Spleen (tissue), 11 donors: ENCODE data around the gene RASSF4. TPM values are rescaled to one million over a fixed set of nuclear protein-coding genes. Genes with fewer than 3 reads are reported as not detected.
A peak's percentile ranks its signal among the peaks of the same experiment; 100 is the strongest.

Source experiments
- DNase-seq: peaks from one replicate; pipeline ENCODE4 v3.0.0-alpha.2; 2020
- H3K27ac ChIP-seq, 8 donors: fragments of 200-600 bp; sonication (generic) in 7 of 8; 1 replicate in 4 of 8; 2 replicates in 4 of 8; pipeline versions ENCODE4 v1.5.0 to v1.8.0; 2016 to 2021; ENCODE audit warnings: inconsistent platforms in 4 of 8, mild to moderate bottlenecking in 4 of 8, moderate library complexity in 1 of 8
- H3K27me3 ChIP-seq, 7 donors: fragments of 200-600 bp; sonication (generic) in 6 of 7; replicated peaks in 1 of 7; 1 replicate in 4 of 7; 2 replicates in 3 of 7; pipeline versions ENCODE4 v1.5.0 to v1.8.0; 2016 to 2021; ENCODE audit warnings: inconsistent platforms in 3 of 7, mild to moderate bottlenecking in 1 of 7
- H3K36me3 ChIP-seq, 6 donors: fragments of 200-600 bp; sonication (generic) in 5 of 6; 1 replicate in 4 of 6; 2 replicates in 2 of 6; pipeline versions ENCODE4 v1.5.0 to v1.8.0; 2016 to 2021; ENCODE audit warnings: inconsistent platforms in 2 of 6
- H3K4me1 ChIP-seq, 6 donors: fragments of 200-600 bp; sonication (generic) in 5 of 6; 1 replicate in 3 of 6; 2 replicates in 3 of 6; pipeline versions ENCODE4 v1.5.0 to v1.8.0; 2016 to 2021; ENCODE audit warnings: inconsistent platforms in 3 of 6
- H3K4me3 ChIP-seq, 8 donors: fragments of 200-600 bp; sonication (generic) in 7 of 8; 1 replicate in 4 of 8; 2 replicates in 4 of 8; pipeline versions ENCODE4 v1.5.0 to v1.8.0; 2016 to 2021; ENCODE audit warnings: inconsistent platforms in 4 of 8, mild to moderate bottlenecking in 4 of 8, moderate library complexity in 2 of 8
- H3K9me3 ChIP-seq, 8 donors: fragments of 200-600 bp; sonication (generic) in 7 of 8; 1 replicate in 4 of 8; 2 replicates in 4 of 8; pipeline versions ENCODE4 v1.5.0 to v1.8.0; 2016 to 2021; ENCODE audit warnings: inconsistent platforms in 4 of 8
- CTCF ChIP-seq, 11 experiments: fragments of 200-600 bp in 7 of 11; fragments of 450-650 bp in 4 of 11; sonication (generic) in 4 of 11; IDR thresholded peaks in 8 of 11; conservative IDR thresholded peaks in 3 of 11; 1 replicate in 7 of 11; 2 replicates in 4 of 11; pipeline versions ENCODE4 v1.4.0 to v1.8.0; 2016 to 2021; ENCODE audit warnings: antibody characterized with exemption in 11 of 11, inconsistent platforms in 4 of 11, mild to moderate bottlenecking in 1 of 11
- POLR2A ChIP-seq, 3 donors: fragments of 450-650 bp; IDR thresholded peaks; one replicate each; pipeline ENCODE4 v1.5.1; 2017; ENCODE audit warnings: antibody characterized with exemption in 3 of 3, mild to moderate bottlenecking in 1 of 3
- POLR2AphosphoS5 ChIP-seq, 3 donors: sonication (generic); formaldehyde crosslinking; IDR thresholded peaks; one replicate each; pipeline ENCODE4 v1.5.1; 2017; ENCODE audit warnings: antibody characterized with exemption in 3 of 3
- WGBS, 5 donors: extraction: QIAGEN DNeasy Blood & Tissue Kit in 3 of 5; methylation state at CpG; one replicate each; pipeline versions ENCODE4 v1.1.5 to v1.1.7; 2013 to 2018; 5-methylcytosine and 5-hydroxymethylcytosine counted together
- intact Hi-C: fragments of 100-400 bp; cut with DNase I; formaldehyde crosslinking; loops from one replicate; pipeline ENCODE4 v1.15.0; 2023; ENCODE audit warnings: low total_unique reads
- polyA plus RNA-seq, 3 donors: library from polyadenylated mRNA; stranded (reverse); fragments of 200-250 nt; gene quantifications; one replicate each; pipeline ENCODE4 v1.2.1, GENCODE V29; 2013
- total RNA-seq, 7 donors: library from RNA; depleted of rRNA in 3 of 7; stranded (reverse); fragments of >200 nt in 3 of 7; fragmentation: NEBNext Ultra II Directional in 4 of 7; extraction: Animal tissue kit (Norgen Biotek cat#: 25700) in 4 of 7; gene quantifications; one replicate each; pipeline versions ENCODE4 v1.1.0 to v1.2.1, GENCODE V29; 2016 to 2021
- donor health status: healthy with polysubstance abuse.
- donor health status: DM: no; HTN: no; CAD: no; lungs with moderate emphysema.
- donor health status: DM: no; HTN: no; CAD: no.
- donor health status: Bipolar disorder and iron deficiency.
- donor health status: healthy.
- donor health status: DM: no; HTN: no; CAD: no.
- donor health status: DM: yes; HTN: yes; CAD: no.

Gene RASSF4
- total and polyA plus RNA-seq, 10 donors, result 36.7 to 96.2 (median 73.5) TPM

GRCh38 chr10:44925224-44925623 is 34.4 kb upstream of the RASSF4 start:
- H3K36me3 ChIP-seq, result no peaks in the 10 kb centered on the region
- no peak for DNase-seq
- no peak for TF ChIP-seq POLR2A (IDR thresholded peaks at IDR 0.05)
- TF ChIP-seq CTCF (IDR thresholded peaks at IDR 0.05 in 8 of 11, conservative IDR thresholded peaks at IDR 0.05 in 3 of 11), result no peak
- no peak for TF ChIP-seq POLR2AphosphoS5 (IDR thresholded peaks at IDR 0.05)
- H3K27ac ChIP-seq, result no peak overlapping the region
- intact Hi-C loops, result no loop called here
- no peaks in the 10 kb centered on the region for H3K4me1 ChIP-seq
- 49 to 65% (median 53%) methylated on average over 7 of the region's 7 CpGs for WGBS, 5 donors
- H3K27me3 ChIP-seq, result no peaks in the 10 kb centered on the region
- no peak overlapping the region for H3K4me3 ChIP-seq
- no peaks in the 10 kb centered on the region for H3K9me3 ChIP-seq

GRCh38 chr10:44925811-44926750 is 33.5 kb upstream of the RASSF4 start:
- H3K4me3 ChIP-seq, result no peak overlapping the region
- TF ChIP-seq POLR2A (IDR thresholded peaks at IDR 0.05) (no peak), POLR2AphosphoS5 (IDR thresholded peaks at IDR 0.05) (no peak), CTCF (IDR thresholded peaks at IDR 0.05 in 8 of 11, conservative IDR thresholded peaks at IDR 0.05 in 3 of 11) (no peak)
- H3K4me1 ChIP-seq, result no peaks in the 10 kb centered on the region
- 90 to 94% (median 91%) methylated on average over 11 to 16 of the region's 16 CpGs for WGBS, 5 donors
- intact Hi-C loops, result no loop called here
- no peak overlapping the region for H3K27ac ChIP-seq
- no peaks in the 10 kb centered on the region for H3K9me3 ChIP-seq
- H3K27me3 ChIP-seq, result no peaks in the 10 kb centered on the region
- no peaks in the 10 kb centered on the region for H3K36me3 ChIP-seq
- no peak for DNase-seq

- Histone ChIP-seq H3K4me3 (no peak overlapping the region), H3K27ac (no peak overlapping the region), H3K4me1 (no peaks in the 10 kb centered on the region), H3K27me3 (no peaks in the 10 kb centered on the region), H3K9me3 (no peaks in the 10 kb centered on the region), H3K36me3 (no peaks in the 10 kb centered on the region)
- peak; percentile 51 for DNase-seq
- intact Hi-C loops, result no loop called here
- no peak for TF ChIP-seq POLR2A (IDR thresholded peaks at IDR 0.05)
- 52 to 74% (median 65%) methylated on average over 9 to 10 of the region's 10 CpGs for WGBS, 5 donors
Observed at GRCh38 chr10:44926751-44927351, 32.8 kb upstream of the RASSF4 start.

GRCh38 chr10:44927352-44927751 is 32.2 kb upstream of the RASSF4 start:
- WGBS, 5 donors, result 59 to 86% (median 65%) methylated on average over 2 of the region's 2 CpGs
- intact Hi-C loops, result no loop called here

More at GRCh38 chr10:44927352-44927751, 32.2 kb upstream of the RASSF4 start:
- Histone ChIP-seq H3K4me1 (peaks cover 0 to under 1% (median 0%) of the 10 kb centered on the region in 6 donors), H3K27me3 (no peaks in the 10 kb centered on the region), H3K9me3 (no peaks in the 10 kb centered on the region), H3K27ac (no peak overlapping the region), H3K4me3 (no peak overlapping the region), H3K36me3 (no peaks in the 10 kb centered on the region)
- TF ChIP-seq POLR2AphosphoS5 (IDR thresholded peaks at IDR 0.05) (no peak), POLR2A (IDR thresholded peaks at IDR 0.05) (no peak), CTCF (IDR thresholded peaks at IDR 0.05 in 8 of 11, conservative IDR thresholded peaks at IDR 0.05 in 3 of 11) (no peak)
- DNase-seq, result peak; percentile 63
